Measurements from ENCODE around the gene THSD7A.

THSD7A gene

DNA sequence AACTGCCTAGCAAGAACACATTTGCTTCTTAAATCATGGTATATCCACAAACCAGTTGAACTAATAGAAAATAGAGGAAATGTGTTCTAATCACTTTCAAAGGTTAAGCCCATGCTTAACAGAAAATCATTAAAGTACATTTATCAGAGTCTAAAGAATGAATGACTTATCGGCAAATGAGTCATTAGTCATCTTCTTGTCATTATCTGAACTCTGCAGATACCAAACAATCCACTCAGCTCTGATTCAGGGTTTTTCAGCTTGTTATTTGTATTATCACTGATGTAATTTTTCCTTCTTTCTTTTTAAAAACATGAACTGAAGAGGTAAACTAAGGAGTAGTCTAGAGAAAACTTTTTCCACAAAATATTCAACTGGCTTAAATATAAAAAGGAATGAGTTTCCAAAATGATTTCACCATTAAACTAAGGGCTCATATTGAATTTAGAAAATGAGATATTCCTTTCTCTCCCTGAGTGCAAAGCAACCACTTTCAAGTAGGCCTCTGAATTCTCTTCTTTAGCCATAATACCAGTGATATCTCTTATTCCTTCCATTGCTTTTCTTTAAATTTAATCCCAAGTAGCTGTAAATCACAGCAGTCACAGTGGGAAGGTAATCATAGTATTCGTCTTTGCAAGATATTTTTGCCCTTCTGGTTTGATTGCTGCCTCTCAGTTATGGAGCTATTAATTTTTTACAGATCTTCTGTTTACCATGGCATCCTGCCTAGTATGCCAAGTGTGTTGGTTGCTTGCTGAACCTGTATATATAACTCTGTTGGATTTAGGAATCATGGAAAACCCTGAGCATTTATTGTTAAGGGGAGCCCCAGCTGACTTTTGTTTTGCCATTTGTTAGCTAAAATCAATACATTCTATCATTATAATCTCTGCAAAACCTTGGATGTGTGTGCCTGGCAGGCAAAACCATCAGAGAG is 125.1 kb downstream of the THSD7A start:
- DNase-seq (ENCODE audit: low read depth in 2 of 2) = no peak

DNA sequence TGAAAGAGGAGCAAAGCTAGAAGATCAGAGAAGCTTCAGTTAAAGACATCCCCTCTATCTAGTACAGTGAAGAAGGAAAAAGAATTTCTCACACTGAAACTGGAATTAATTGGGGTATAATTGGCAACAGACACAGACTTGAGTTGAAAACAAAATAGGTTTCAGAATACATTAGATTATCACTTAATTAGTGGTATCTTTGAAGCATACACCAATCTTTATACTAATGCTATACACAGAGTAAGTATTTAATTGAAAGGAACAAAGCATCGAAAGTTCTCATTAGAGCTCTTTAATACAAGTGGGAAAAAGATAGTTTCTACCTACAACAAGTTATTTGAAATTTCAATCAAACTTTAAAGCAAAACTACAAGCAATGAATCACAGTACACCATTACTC is 128.2 kb downstream of the THSD7A start:
- no peak for DNase-seq (ENCODE audit: low read depth in 2 of 2)

GRCh38 chr7:11702938-11703337 is 129.1 kb downstream of the THSD7A start:
- no peak for DNase-seq (ENCODE audit: low read depth in 2 of 2)

- no peak for DNase-seq (ENCODE audit: low read depth in 2 of 2)
Measured at GRCh38 chr7:11701829-11702560, 130.0 kb downstream of the THSD7A start.

DNA sequence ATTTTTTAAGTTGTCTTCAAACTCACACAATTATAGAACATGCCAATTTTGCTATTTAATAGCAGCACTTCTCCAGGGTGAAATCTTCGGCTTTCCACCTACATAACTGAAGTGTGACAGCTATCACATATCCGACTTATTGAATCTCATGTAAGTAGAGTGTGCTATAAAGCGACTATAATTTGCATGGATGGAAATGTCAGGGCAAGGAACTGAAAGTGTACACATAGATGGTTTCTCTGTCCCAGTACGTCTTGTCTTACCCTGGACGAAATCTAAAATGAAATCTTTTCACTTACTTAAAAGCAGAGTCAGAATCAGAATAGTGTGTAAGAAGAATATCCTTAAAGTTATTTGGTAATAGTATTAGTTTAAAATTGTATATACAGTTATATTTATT is 132.3 kb downstream of the THSD7A start:
- DNase-seq (ENCODE audit: low read depth in 2 of 2) = no peak

DNA sequence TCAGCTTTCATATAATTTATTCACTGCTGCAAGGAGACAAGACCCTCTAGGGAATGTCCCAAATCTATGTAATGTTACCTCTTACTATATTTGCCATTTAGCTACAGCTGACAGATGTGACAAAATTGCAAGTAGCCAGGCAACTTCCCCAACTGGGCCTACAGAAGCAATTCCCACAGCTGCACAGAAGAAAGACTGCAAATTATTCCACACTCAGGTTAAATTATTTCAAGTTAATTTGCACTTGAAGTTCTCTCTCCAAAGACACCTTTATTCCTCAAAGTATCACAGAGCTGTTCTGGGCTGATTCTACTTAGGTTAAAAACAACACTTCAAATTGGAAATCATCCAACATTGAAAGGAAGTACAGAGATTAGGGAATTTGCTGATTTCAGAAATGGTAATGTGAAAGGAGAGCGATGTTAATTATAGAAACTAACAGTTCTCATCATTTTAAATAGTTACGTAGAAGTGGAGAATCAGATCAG is 133.6 kb downstream of the THSD7A start:
- DNase-seq (ENCODE audit: low read depth in 2 of 2) = no peak

DNA sequence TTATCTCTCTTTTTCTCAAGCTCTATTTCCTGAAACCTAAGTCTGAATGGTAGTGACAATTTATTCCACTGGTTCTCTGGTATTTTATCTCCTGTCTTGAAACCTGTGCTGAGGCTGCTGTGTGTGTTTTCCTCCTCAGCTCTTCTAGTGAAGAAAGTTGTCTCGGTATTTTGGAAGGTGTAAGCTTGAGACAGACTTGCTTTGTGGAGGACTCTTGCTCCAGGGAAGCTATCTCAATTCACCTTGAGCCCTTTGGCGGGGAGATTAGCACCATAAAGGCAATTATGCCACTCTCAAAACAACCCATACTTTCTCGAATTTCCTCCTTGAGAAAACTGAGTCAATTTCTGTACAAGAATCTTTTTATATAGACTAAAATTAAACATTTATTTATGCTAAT is 141.6 kb downstream of the THSD7A start:
- no peak for DNase-seq (ENCODE audit: low read depth in 2 of 2)

DNA sequence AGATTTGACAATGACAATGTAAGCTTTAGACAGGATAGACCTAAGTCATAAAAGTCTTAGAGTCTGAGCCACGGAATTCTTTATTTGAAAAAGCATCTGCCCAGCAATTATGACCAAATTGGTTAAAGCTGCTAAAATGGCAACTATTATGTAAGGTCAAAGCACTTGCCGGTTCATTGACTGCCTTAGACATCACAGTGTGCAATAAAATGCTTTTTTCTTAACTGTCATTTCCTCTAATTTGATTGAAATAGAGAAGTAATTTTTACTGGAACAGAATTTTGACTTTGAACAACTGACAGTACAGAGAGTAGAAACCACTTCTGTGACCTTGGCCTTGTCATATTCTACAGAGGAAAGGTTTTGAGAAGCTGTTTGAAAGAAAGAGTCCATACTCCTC is 142.9 kb downstream of the THSD7A start:
- no peak for DNase-seq (ENCODE audit: low read depth in 2 of 2)

- no peak for DNase-seq (ENCODE audit: low read depth in 2 of 2)
Measured at GRCh38 chr7:11681461-11681860, 150.5 kb downstream of the THSD7A start.

GRCh38 chr7:11675163-11675562 is 156.8 kb downstream of the THSD7A start:
- DNase-seq (ENCODE audit: low read depth in 2 of 2) = no peak

DNA sequence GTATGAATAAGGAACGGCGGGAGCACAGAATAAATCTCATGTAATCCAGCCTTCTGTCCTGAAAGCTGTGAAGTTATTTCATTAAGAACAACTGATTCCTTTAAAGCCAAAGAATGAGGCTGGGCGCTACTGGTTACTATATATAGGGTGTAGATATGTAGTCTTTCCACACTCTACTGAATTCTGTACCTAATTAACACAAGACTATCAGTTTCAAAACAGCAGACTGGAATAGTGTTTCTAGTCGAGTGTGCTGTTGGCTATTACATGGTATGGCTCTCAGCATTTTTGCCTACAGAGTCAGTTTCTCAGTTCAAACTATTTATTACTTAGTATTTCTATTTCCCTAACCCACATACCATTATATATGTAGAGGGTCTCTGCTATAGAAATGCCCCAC is 163.3 kb downstream of the THSD7A start:
- DNase-seq (ENCODE audit: low read depth in 2 of 2) = no peak

- DNase-seq (ENCODE audit: low read depth in 2 of 2) = no peak
Measured at GRCh38 chr7:11667810-11668185, 164.2 kb downstream of the THSD7A start.

GRCh38 chr7:11667071-11667809 is 164.8 kb downstream of the THSD7A start:
- no peak for DNase-seq (ENCODE audit: low read depth in 2 of 2)

GRCh38 chr7:11665357-11665756 is 166.6 kb downstream of the THSD7A start:
- DNase-seq (ENCODE audit: low read depth in 2 of 2) = no peak

DNA sequence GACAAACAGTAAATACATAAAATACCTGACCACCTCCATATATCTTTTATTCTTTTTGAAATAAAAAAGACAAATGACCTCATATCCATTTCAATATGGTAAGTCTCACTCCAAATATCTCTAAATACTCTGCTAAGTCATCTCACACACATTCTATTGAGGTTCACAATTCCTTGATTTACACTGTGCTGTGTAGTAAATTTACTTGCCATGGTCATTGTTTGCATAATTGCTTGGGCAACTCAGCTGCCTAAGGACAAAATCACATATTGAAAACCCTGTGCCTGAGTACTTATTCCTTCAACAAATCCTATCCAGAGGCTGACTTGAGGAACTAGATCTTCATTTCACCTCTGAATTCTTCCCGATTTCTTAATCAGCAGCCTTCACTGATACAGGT is 176.4 kb downstream of the THSD7A start:
- DNase-seq (ENCODE audit: low read depth in 2 of 2) = no peak

DNA sequence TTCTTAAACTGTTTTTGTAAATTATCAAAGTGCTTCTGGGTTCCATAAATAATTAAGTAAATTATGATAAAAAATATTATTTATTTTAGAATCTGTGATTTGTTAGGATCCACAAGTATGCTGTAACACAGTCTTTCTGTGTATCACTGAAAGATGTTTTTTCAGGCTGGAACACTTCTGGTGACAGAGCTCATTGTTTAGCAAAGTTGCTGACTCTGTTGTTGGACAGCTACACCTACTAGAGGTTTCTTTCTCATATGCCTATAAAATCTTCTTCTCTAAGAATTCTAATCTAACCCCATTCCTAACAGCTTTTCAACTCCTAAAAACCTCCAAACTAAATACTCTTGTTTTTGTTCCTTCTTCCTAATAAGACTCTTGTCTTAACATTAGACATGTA is 176.8 kb downstream of the THSD7A start:
- DNase-seq (ENCODE audit: low read depth in 2 of 2) = no peak

DNA sequence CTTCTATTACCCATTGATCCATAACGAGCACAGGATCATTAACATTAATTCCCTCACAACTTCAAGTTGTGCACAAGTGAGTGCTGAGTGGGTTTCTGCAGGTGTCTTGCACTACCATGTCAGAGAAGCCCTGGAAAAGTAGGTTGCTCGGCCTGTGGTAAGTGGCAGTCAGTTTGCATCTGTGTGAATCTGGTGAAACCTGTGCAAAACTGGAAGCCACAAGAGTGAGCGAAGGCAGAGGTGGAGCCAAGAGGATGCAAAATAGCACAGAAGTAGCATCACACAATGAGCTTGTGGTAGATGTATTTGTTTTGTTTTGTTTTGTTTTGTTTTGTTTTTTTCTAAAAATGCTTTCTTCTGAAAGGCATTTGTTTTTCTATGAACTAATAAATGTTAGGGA is 181.5 kb downstream of the THSD7A start:
- no peak for DNase-seq (ENCODE audit: low read depth in 2 of 2)

DNA sequence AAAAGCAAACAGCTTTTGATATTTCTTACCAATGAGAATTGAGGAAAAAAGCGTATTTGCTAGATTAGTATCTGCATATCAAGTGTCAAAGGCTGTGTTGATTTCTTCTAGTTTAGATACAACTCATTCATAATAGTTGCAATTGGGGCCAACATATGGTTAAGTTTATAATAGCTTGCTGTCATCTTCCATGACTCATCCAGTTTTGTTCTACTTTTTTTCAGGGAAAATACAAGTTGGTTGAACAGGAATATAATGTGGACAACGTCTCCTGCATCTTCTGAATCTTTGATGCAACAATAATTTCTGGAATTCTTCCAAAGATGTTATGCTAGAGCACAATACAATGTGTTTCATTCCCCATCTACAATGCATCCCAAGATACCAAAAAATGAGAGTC is 182.0 kb downstream of the THSD7A start:
- no peak for DNase-seq (ENCODE audit: low read depth in 2 of 2)

DNA sequence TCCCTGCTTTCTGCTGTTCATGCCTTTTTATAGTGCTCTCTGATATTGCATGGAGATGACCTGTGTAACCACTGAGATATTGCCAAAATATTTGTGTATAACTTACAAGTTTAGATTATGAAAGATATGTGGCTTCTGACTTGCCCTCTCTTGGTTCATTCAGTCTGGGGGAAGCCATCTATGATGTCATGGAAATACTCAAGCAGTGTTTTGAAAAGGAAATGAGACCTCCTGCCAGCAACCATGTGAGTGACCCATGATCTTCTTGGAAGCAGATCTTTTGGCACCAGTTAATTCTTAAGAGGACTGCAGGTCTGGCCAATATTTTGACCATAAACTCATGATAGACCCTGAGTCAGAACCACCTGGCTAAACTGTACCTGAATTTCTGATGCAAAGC is 183.0 kb downstream of the THSD7A start:
- no peak for DNase-seq (ENCODE audit: low read depth in 2 of 2)

- DNase-seq (ENCODE audit: low read depth in 2 of 2) = no peak
Measured at GRCh38 chr7:11648101-11648500, 183.9 kb downstream of the THSD7A start.

DNA sequence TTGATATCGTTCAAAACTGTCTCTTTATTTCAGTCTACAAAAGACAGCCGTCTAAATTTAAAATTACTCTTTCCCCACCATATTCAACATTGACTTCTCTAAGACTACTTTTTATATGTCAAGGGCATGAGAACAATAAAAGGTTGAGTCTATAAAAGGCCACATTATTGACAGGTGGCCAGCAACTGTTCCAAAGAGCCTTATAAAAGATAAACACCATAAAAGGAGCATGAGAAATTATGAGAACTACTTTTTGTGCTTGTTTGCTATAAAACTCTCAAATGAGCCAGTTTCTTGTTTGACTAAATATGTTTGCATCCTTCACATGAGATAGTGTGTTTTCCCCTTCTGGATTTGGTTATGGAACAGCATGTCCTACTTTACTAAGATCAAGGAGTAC is 189.2 kb downstream of the THSD7A start:
- DNase-seq (ENCODE audit: low read depth in 2 of 2) = no peak

GRCh38 chr7:11642276-11642675 is 189.7 kb downstream of the THSD7A start:
- no peak for DNase-seq (ENCODE audit: low read depth in 2 of 2)
